Measurements from ENCODE around the gene PRELID1. TPM values are rescaled to one million over a fixed set of nuclear protein-coding genes. Genes with fewer than 3 reads are reported as not detected.

PRELID1 gene
- total RNA-seq, 2 experiments from 2014 or later = 222 to 233 TPM

- POLR2A ChIA-PET = interaction anchor here (1.4 to 1.5 kb wide), 3 partner anchors 12 to 27 kb away, joined by 3 to 4 read pairs (median 4); no protein-coding TSS in a partner anchor
- CTCF ChIA-PET = interaction anchor here (0.7 to 3.2 kb wide), 10 partner anchors 14 to 100 kb away, joined by 3 to 13 read pairs (median 4); no protein-coding TSS in a partner anchor
- Mint-ChIP-seq H3K4me3 (no peak overlapping the region), H3K27ac (no peak overlapping the region), H3K27me3 (no peaks in the 10 kb centered on the region), H3K4me1 (ENCODE audit: low read depth) (peaks cover 59% of the 10 kb centered on the region), H3K36me3 (ENCODE audit: low read depth) (peaks cover 10% of the 10 kb centered on the region), H3K9me3 (peaks cover 14% of the 10 kb centered on the region)
- ATAC-seq (no peak), DNase-seq (no peak)
- no peak for TF ChIP-seq CTCF (IDR thresholded peaks at IDR 0.05)
- intact Hi-C loops (cut with micrococcal nuclease) = loop anchor here (5.0 kb wide), 1 partner anchor 37 kb away; no protein-coding TSS in a partner anchor
These were observed 51.1 kb downstream of the PRELID1 start for GRCh38 chr5:177354711-177355110.

- H3K27ac Mint-ChIP-seq = no peak overlapping the region
- DNase-seq (no peak), ATAC-seq (no peak)
- H3K27me3 Mint-ChIP-seq = no peaks in the 10 kb centered on the region
- POLR2A ChIA-PET = interaction anchor here (1.1 to 1.5 kb wide), 4 partner anchors 9 to 43 kb away, joined by 3 to 5 read pairs (median 4); no protein-coding TSS in a partner anchor
- peaks cover 59% of the 10 kb centered on the region for H3K4me1 Mint-ChIP-seq (ENCODE audit: low read depth)
- no peak overlapping the region for H3K4me3 Mint-ChIP-seq
- H3K9me3 Mint-ChIP-seq = peaks cover 14% of the 10 kb centered on the region
- peaks cover 6% of the 10 kb centered on the region for H3K36me3 Mint-ChIP-seq (ENCODE audit: low read depth)
- no peak for TF ChIP-seq CTCF (IDR thresholded peaks at IDR 0.05)
- intact Hi-C loops (cut with micrococcal nuclease) = loop anchor here (5.0 kb wide), 1 partner anchor 38 kb away; no protein-coding TSS in a partner anchor
- CTCF ChIA-PET = interaction anchor here (0.7 to 6.8 kb wide), 12 partner anchors 9 to 99 kb away, joined by 3 to 55 read pairs (median 4); no protein-coding TSS in a partner anchor
These were observed 51.7 kb downstream of the PRELID1 start for GRCh38 chr5:177355162-177355867.

GRCh38 chr5:177355868-177356168, 52.2 kb downstream of the PRELID1 start:
- DNase-seq = no peak
- H3K36me3 Mint-ChIP-seq (ENCODE audit: low read depth) = peaks cover 6% of the 10 kb centered on the region
- no peaks in the 10 kb centered on the region for H3K27me3 Mint-ChIP-seq
- ChIA-PET POLR2A (interaction anchor here (0.6 to 1.5 kb wide), 4 partner anchors 9 to 43 kb away, joined by 3 to 5 read pairs (median 4); no protein-coding TSS in a partner anchor), CTCF (interaction anchor here (1.2 to 6.8 kb wide), 7 partner anchors 10 to 48 kb away, joined by 3 to 55 read pairs (median 9); no protein-coding TSS in a partner anchor)
- no peak overlapping the region for H3K27ac Mint-ChIP-seq
- no peak for ATAC-seq
- no peak for TF ChIP-seq CTCF (IDR thresholded peaks at IDR 0.05)
- intact Hi-C loops (cut with micrococcal nuclease) = loop anchor here (5.0 kb wide), 1 partner anchor 39 kb away; no protein-coding TSS in a partner anchor
- peaks cover 14% of the 10 kb centered on the region for H3K9me3 Mint-ChIP-seq
- peaks cover 56% of the 10 kb centered on the region for H3K4me1 Mint-ChIP-seq (ENCODE audit: low read depth)
- H3K4me3 Mint-ChIP-seq = no peak overlapping the region

Other genes with a start within 250 kb of the PRELID1 start
- 1 to 10 TPM; 1.3 to 2.2 TPM for gene FGFR4, start 216.9 kb upstream of the PRELID1 start, total RNA-seq
- 10 to 100 TPM; 60.1 to 64.8 TPM for gene NSD1, start 170.0 kb upstream of the PRELID1 start, total RNA-seq
- gene RAB24, start 80 bp upstream of the PRELID1 start, total RNA-seq = 10 to 100 TPM; 26.6 TPM
- gene MXD3, start 8.1 kb downstream of the PRELID1 start, total RNA-seq = 10 to 100 TPM; 19.3 to 25.1 TPM
- 10 to 100 TPM; 79.9 to 87.5 TPM for gene LMAN2, start 47.9 kb downstream of the PRELID1 start, total RNA-seq
- 10 to 100 TPM; 50.4 to 52.5 TPM for gene RGS14, start 54.1 kb downstream of the PRELID1 start, total RNA-seq
- under 1 TPM; 0.29 to 0.43 TPM for gene SLC34A1, start 80.6 kb downstream of the PRELID1 start, total RNA-seq
- gene PFN3, start 96.9 kb downstream of the PRELID1 start, total RNA-seq = not detected
- gene F12, start 105.8 kb downstream of the PRELID1 start, total RNA-seq = 1 to 10 TPM; 7.9 TPM
- gene GRK6, start 122.9 kb downstream of the PRELID1 start, total RNA-seq = 100 to 1,000 TPM; 133 to 137 TPM
- gene PRR7, start 143.0 kb downstream of the PRELID1 start, total RNA-seq = 10 to 100 TPM; 32.6 to 36.4 TPM
- gene DBN1, start 169.8 kb downstream of the PRELID1 start, total RNA-seq = 100 to 1,000 TPM; 101 to 105 TPM
- gene PDLIM7, start 193.8 kb downstream of the PRELID1 start, total RNA-seq = 10 to 100 TPM; 68.4 to 73.0 TPM
- 1 to 10 TPM; 7.4 to 8.0 TPM for gene DOK3, start 206.0 kb downstream of the PRELID1 start, total RNA-seq
- gene DDX41, start 213.2 kb downstream of the PRELID1 start, total RNA-seq = 100 to 1,000 TPM; 226 to 228 TPM

All from activated CD8-positive, alpha-beta T cell treated with anti-CD3 and anti-CD28 coated beads for 36 hours (primary cell).